T47D (cell line): ENCODE results near the gene FAM174C.

Source experiments
- DNase-seq, 2 experiments: peaks; one replicate each; pipeline versions ENCODE4 v3.0.0 to v3.0.0-alpha.2; 2011 to 2012; ENCODE audit warnings: low read depth in 1 of 2, low spot score in 1 of 2
- JUND ChIP-seq: IDR thresholded peaks from 2 replicates; pipeline ENCODE4 v1.6.1; 2012; ENCODE audit warnings: low read depth
- in situ Hi-C: cut with HindIII; loops from 2 replicates; pipeline ENCODE4 v1.10.0; 2016; ENCODE audit warnings: low sequenced_read_pairs, low pct_unique_long_range_greater_than_20kb

Gene FAM174C

GRCh38 chr19:1285737-1286360 is 10.5 kb downstream of the FAM174C start, which contains the start of gene EFNA2:
EFNA2 (plus strand) TSS chr19:1285873; CDS start chr19:1286169, 296 bp downstream.
- DNase-seq = peak in 1 of 2 experiments; percentile 61
- in situ Hi-C loops = no loop called here
- no peak for TF ChIP-seq JUND

DNA sequence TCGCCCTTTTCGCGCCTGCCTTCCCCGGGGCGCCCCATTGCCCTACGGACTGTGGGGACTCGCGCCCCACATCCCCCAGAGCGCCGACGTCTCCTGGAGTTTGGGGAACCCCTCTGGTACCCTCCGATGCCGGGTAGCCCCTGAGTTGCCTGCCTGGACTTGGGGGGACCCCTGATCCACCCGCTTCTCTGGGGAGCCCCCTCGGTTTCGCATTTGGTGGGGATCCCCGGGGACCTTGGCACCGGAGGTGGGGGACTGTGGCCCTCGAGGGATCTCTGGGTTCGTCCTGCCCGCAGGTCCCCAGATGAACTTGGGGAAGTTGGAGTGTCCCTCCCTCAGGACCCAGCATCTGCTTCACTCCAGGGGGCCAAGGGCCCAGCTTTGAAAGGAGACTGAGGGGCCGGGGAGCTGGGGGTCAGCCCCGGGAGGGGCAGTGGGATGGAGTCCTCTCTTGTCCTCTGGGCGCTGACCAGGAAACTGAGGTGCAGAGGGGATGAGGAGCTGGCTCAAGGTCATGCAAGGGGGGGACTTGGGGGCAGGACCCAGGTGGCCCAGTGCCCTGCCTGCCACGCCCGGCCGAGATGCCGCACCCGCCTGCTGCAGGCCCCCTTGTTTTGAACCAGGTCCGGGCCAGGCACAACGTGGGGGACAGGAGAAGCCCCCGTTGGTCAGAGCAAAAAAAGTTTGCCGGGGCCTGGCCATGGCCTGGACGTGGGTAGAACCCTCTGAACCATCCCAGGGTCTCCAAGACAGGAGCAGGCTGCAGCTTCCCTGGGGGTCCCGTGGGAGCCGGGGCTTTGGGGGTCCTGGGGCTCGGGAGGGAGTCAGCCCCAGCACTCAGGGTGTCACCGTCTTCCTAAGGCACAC is 11.4 kb downstream of the FAM174C start:
- TF ChIP-seq JUND = no peak
- DNase-seq = no peak
- in situ Hi-C loops = no loop called here

DNA sequence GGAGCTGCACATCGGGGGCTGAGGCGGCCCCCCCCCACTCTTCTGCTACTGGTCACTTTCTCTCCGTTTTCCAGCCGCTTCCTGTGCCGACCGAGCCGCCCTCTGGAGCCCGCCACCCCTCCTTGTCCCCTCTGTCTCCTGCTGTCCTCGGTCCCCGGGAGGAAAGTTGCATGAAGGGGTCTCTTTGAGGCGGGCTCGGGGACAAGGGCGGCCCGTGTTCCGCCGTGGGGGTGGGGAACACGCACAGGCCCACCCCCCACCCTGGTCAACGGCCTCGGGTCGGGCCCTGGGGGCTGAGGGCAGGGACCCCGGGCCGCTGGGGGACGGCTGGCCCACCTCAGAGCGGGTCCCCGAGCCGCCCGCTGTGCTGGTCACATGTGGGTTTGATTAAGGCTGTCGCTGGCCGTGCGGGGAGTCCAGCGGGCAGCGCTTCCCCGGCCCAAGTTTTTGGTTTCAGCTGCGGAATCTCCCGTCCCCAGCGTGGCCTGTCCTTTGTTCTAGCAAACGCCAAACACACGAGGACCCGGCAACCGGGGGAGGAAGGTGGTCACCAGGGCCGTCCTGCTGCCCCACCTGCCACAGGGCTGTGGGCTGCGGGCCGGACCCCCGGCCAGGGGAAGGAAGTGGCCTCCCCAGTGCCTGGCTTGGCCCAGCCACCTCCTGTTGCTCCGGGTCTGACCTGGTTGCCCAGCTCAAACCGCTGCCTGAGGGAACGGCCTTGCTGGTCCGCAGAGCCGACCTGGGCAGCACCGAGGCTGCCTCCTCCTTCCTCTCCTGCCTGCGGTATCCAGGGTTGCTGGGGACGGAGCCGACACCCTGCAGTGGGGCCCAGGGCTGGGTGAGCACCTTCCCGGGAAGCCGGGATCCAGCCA is 12.3 kb downstream of the FAM174C start:
- in situ Hi-C loops = no loop called here

DNA sequence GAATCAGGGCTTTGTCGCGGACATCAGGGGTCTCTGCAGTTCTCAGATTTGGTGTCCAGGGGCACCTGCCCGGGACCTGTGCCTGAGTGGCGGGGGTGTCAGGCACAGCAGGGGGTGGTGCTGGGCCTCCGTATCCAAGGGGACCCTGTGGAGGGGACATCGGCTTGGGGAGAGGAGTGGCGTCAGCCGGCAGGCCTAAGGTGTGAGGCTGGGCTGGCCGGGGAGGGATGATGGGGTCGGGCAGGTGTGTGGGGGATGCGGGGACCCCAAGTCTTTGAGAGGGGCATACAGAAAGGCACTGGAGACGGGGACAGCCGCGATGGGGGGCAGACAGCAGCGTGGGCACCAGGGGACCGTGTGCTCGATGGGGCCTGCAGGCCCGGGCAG is 12.9 kb downstream of the FAM174C start:
- TF ChIP-seq JUND = no peak
- in situ Hi-C loops = no loop called here
- DNase-seq = no peak

More for the DNA sequence above, 12.3 kb downstream of the FAM174C start:
- no peak for TF ChIP-seq JUND
- DNase-seq = no peak

- no peak for TF ChIP-seq JUND
- in situ Hi-C loops = no loop called here
- no peak for DNase-seq
Observed at GRCh38 chr19:1288833-1289685, 13.7 kb downstream of the FAM174C start.

DNA sequence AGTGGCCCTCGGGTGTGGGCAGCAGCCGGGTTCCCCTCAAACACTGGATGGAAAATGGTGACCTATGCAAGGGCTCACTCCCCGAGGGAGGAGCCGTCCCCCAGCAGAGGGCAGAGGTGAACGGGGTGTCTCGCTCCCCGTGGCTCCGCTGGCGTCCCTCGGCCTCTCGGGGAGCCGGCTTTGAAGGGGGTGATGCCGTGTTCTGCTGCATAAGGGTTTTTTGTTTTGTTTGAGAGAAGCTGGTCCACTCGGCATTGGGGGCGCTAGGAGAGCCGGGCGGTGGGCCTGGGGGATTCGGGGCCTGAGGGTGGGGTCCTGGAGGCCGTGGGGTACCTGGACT is 14.3 kb downstream of the FAM174C start:
- in situ Hi-C loops = no loop called here
- no peak for TF ChIP-seq JUND
- no peak for DNase-seq

GRCh38 chr19:1290196-1290702 is 14.9 kb downstream of the FAM174C start:
- in situ Hi-C loops = no loop called here

DNA sequence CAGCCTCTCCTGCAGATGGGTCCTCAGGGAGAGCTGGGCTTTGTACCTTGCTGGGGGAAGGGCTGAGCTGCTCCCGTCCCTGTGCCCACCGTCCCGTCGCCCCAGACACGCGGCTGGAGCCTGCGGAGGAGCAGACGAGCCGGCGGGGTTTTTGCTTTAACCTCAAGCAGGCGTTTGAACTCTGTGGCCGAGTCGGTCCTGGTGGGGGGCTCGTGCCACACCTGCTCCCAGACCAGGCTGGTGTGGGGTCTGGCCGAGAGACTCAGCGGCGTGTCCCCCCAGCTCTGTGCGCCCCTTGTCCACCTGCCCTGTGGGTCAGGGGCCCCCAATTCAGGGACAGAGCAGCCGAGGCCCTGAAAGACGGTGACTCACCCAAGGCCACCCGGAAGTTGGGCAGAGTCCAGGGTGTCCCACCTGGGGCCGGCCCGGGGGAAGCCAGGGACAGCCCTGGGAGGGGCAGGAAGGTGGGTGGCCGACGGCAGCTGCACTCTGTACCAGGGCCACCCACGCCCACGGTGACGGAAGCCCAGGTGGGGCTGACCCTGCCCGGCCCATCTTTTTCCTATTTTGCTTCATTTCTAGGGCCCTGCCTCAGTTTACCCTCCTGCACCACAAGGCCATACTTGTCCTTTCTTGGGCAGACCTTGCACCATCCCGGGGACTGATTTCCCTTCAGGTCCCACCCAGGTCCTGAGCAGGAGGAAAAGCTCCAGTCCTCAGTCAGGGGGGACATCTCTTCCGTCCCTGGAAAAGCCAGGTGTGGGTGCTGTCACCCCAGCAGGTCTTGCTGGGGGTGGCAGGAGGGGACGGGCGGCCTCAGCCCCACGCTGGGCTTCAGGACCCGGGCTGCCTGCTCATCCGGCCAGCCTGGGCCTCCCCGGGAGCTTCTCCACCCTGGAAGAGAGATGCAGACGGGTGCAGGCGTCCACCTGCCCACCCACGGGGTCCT is 15.6 kb downstream of the FAM174C start:
- no peak for DNase-seq
- TF ChIP-seq JUND = no peak
- in situ Hi-C loops = no loop called here

More at GRCh38 chr19:1290196-1290702, 14.9 kb downstream of the FAM174C start:
- DNase-seq = no peak
- TF ChIP-seq JUND = no peak

GRCh38 chr19:1291761-1292418 is 16.6 kb downstream of the FAM174C start:
- in situ Hi-C loops = no loop called here
- DNase-seq = no peak
- no peak for TF ChIP-seq JUND

DNA sequence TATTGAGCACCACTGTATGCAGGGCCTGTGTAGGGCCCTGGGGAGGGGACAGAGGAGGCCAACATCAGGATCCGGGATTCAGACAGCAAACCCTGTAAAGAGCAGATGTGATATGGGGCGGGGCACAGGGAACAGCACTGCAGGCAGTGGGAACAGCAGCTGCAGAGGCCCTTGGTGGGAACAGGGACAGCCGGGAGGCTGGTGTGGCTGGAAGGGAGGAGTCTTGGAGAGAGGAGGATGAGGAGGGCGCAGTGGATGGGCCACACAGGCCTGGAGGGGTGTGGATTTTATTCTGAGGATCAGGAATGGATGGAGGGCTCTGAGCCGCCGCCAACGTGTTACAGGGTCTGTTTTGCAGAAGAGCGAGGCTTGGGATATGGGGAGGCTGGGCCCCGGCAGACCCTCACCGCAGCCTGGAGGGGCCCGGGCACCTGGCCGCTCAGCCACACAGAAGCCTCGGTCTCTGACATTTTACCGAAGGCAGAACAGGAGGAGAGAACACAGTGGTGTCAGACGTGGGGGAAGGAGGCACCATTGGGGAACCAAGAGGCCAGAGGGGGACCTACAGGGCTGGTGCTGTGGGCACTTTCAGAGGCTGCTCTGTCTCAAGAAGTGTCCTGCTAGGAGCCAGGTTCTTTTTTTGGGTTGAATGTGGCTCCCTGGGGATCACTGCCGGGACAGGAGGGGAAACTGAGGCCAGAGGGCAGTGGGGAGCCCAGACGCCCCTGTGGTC is 17.3 kb downstream of the FAM174C start:
- in situ Hi-C loops = no loop called here

More for the DNA sequence above, 17.3 kb downstream of the FAM174C start:
- TF ChIP-seq JUND = no peak
- no peak for DNase-seq
